Mucosa of descending colon (tissue), 3 donors: ENCODE results near the gene UNC119B. TPM values are rescaled to one million over a fixed set of nuclear protein-coding genes. Genes with fewer than 3 reads are reported as not detected.
A peak's percentile ranks its signal among the peaks of the same experiment; 100 is the strongest.

Experiments
- ATAC-seq: fragments of 200-7000 bp; cut with Tn5 transposase; one replicate; pipeline ENCODE4 v1.9.1; 2020; ENCODE audit warnings: mild to moderate bottlenecking, moderate library complexity
- DNase-seq, 3 donors: peaks; one replicate each; pipeline ENCODE4 v3.0.0-alpha.2; 2020
- H3K36me3 ChIP-seq: fragments of 200-600 bp; one replicate; pipeline ENCODE4 v1.8.0; 2021; ENCODE audit warnings: low read depth, mild to moderate bottlenecking
- H3K4me1 ChIP-seq: fragments of 200-600 bp; one replicate; pipeline ENCODE4 v1.8.0; 2021; ENCODE audit warnings: low read depth, mild to moderate bottlenecking
- H3K4me3 ChIP-seq: fragments of 200-600 bp; one replicate; pipeline ENCODE4 v1.8.0; 2021; ENCODE audit warnings: mild to moderate bottlenecking
- H3K9me3 ChIP-seq: fragments of 200-600 bp; one replicate; pipeline ENCODE4 v1.8.0; 2021; ENCODE audit warnings: mild to moderate bottlenecking
- intact Hi-C, 2 donors: fragments of 100-400 bp; cut with DNase I in 1 of 2; cut with micrococcal nuclease in 1 of 2; formaldehyde crosslinking; loops; one replicate each; pipeline versions ENCODE4 v1.11.0 to v1.11.1; 2022; cut with DNase I, micrococcal nuclease
- total RNA-seq, 3 donors: library from RNA; stranded (reverse); fragmentation: NEBNext Ultra II Directional in 2 of 3; extraction: Animal tissue kit (Norgen Biotek cat#: 25700) in 2 of 3; gene quantifications; one replicate each; pipeline versions ENCODE4 v1.2.1 to v1.2.4, GENCODE V29; 2021 to 2023
- TF ChIP-seq, protein P1 (sequence below): fragments of 200-600 bp; IDR thresholded peaks from one replicate; pipeline ENCODE4 v1.8.0; 2022; ENCODE audit warnings: antibody characterized with exemption, mild to moderate bottlenecking
- donor health status: DM: no; HTN: no; CAD: no; lungs with moderate emphysema.
- donor health status: DM: no; HTN: no; CAD: no.
- donor health status: DM: no; HTN: yes; CAD: no.

UNC119B gene
- total RNA-seq, 3 donors from 2014 or later: 20.5 to 26.7 (median 23.3) TPM

DNA sequence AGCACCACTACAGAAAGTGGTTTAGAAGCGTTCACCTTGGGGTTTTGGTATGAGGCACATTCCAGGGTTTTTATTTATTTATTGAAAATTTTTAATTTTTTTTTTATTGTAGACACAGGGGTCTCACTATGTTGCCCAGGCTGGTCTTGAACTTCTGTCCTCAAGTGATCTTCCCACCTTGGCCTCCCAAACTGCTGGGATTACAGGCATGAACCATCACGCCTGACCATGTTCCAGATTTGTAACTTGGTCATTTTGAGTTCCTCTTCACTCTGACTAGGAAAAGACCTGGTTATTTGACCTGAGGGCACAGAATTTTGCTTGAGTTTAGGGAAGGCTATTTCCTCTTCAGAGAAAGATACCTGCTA is 20.2 kb upstream of the UNC119B start:
- DNase-seq (no peak), ATAC-seq (no peak)
- Histone ChIP-seq H3K4me1 (peaks cover 34% of the 10 kb centered on the region), H3K4me3 (no peak overlapping the region), H3K9me3 (no peaks in the 10 kb centered on the region), H3K36me3 (no peaks in the 10 kb centered on the region)
- intact Hi-C loops: no loop called here
- TF ChIP-seq, protein P1, sequence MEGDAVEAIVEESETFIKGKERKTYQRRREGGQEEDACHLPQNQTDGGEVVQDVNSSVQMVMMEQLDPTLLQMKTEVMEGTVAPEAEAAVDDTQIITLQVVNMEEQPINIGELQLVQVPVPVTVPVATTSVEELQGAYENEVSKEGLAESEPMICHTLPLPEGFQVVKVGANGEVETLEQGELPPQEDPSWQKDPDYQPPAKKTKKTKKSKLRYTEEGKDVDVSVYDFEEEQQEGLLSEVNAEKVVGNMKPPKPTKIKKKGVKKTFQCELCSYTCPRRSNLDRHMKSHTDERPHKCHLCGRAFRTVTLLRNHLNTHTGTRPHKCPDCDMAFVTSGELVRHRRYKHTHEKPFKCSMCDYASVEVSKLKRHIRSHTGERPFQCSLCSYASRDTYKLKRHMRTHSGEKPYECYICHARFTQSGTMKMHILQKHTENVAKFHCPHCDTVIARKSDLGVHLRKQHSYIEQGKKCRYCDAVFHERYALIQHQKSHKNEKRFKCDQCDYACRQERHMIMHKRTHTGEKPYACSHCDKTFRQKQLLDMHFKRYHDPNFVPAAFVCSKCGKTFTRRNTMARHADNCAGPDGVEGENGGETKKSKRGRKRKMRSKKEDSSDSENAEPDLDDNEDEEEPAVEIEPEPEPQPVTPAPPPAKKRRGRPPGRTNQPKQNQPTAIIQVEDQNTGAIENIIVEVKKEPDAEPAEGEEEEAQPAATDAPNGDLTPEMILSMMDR: no peak

DNA sequence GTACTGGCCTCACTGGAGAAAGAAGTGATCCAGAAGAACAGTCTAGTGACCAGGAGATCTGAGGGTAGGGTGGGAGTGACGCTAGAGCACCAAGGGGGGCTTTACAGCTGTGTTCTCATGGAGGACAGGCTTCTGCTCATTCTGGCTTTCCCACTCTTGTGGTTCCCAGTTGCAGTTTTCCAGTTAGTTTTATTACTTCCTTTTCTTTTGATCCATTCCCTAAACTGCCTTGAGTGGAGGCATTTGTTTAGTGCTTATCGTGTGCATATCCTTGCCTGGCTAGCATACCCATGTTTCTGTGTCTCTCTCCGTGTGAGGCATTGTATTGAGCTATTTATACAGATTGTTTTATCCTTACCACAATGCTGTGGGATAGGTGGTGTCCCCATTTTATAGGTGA is 19.3 kb upstream of the UNC119B start:
- intact Hi-C loops: no loop called here
- ATAC-seq: no peak
- no peaks in the 10 kb centered on the region for H3K36me3 ChIP-seq
- peaks cover 34% of the 10 kb centered on the region for H3K4me1 ChIP-seq
- no peak overlapping the region for H3K4me3 ChIP-seq
- H3K9me3 ChIP-seq: no peaks in the 10 kb centered on the region
- no peak for DNase-seq
- TF ChIP-seq, protein P1: no peak

DNA sequence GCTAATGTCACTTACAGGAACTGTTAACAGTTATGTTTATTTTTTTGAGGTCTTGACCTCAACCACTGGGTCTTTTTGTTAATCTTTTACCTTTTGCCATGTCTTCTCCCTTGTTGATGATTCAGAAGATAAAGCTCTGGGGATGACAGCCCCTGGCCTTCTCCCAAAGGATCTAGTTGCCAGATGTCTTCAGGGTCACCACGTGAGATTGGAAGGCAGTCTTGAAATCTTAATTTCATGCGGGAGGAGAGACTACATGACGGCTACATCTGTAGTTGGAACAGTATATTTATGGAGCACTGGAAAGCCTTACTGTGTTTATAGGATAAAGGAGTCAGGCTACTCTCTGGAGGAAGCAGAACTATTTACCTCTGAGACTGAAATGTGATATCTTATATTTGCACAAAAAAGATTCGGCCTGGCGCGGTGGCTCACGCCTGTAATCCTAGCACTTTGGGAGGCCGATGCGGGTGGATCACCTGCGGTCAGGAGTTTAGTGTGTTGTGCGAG is 17.7 kb upstream of the UNC119B start:
- H3K9me3 ChIP-seq: no peaks in the 10 kb centered on the region
- no peaks in the 10 kb centered on the region for H3K36me3 ChIP-seq
- intact Hi-C loops: no loop called here
- ATAC-seq (no peak), DNase-seq (no peak)
- TF ChIP-seq, protein P1: no peak
- peaks cover 34% of the 10 kb centered on the region for H3K4me1 ChIP-seq
- no peak overlapping the region for H3K4me3 ChIP-seq

DNA sequence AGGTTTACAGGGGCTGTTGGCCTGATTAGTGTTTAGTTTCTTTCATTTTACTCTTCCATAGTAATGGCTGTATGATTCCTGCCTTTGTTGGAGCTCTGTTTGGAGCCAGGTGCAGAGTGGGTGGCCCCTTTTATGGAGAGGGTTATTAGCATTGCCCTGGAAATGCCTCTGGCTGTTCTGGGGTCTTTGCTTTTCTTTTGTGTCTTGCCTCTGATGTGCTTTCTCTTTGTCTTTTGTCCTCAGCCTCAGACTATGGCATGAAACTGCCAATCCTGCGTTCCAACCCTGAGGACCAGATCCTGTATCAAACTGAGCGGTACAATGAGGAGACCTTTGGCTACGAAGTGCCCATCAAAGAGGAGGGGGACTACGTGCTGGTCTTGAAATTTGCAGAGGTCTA is 16.4 kb upstream of the UNC119B start:
- no peak overlapping the region for H3K4me3 ChIP-seq
- TF ChIP-seq, protein P1: no peak
- intact Hi-C loops: no loop called here
- H3K4me1 ChIP-seq: peaks cover 32% of the 10 kb centered on the region
- H3K36me3 ChIP-seq: no peaks in the 10 kb centered on the region
- ATAC-seq (no peak), DNase-seq (no peak)
- H3K9me3 ChIP-seq: no peaks in the 10 kb centered on the region

DNA sequence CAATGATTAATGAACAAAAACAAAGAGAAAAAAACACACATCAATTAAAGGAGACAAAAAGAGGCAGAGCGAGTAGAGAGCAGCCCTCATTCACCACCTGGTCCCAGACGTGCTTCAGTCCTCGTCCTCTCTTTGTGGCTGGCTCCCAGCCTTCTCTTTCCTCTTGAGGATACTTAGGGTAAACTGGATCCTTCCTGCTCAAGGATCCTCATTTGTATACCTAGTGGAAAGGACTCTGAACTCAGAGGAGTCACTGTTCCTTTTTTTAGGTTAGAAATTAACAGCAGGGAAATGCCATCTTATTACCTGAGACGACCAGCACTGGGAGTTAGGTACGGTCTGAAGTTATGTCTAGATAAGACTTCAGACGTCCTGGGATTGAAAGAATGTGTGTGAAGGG is 13.6 kb upstream of the UNC119B start:
- intact Hi-C loops: no loop called here
- TF ChIP-seq, protein P1: no peak
- ATAC-seq: peak; percentile 84

DNA sequence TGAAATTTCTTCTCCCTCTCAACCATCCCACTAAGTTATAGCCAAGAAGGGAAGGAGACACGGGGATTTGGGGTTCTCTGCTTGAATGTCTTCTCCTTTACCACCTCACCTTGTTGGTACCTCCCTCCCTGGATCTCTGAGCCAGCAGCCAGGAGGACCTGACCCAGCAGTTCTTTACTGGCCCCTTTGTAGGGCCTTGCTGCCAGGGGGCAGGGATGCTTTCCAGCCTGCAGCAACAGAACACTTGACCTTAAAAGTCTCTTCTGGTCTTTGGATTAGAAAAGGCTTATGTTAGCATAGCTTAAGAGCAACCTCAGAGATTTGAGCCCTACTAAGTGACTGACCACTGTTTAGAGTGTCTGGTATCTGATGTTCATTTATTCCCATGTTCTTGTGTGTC is 12.9 kb upstream of the UNC119B start:
- no peak for DNase-seq
- Histone ChIP-seq H3K4me3 (no peak overlapping the region), H3K36me3 (no peaks in the 10 kb centered on the region), H3K9me3 (no peaks in the 10 kb centered on the region), H3K4me1 (peaks cover 11% of the 10 kb centered on the region)
- ATAC-seq: no peak
- intact Hi-C loops: no loop called here
- TF ChIP-seq, protein P1: no peak

More for the DNA sequence above, 13.6 kb upstream of the UNC119B start:
- Histone ChIP-seq H3K4me1 (peaks cover 18% of the 10 kb centered on the region), H3K9me3 (no peaks in the 10 kb centered on the region), H3K4me3 (no peak overlapping the region), H3K36me3 (no peaks in the 10 kb centered on the region)
- DNase-seq: no peak
